Activated gamma-delta T cell treated with anti-CD3 and anti-CD28 coated beads, Interleukin-2, amount 50 U/mL, for 16 hours (primary cell): ENCODE results near the gene GIMAP6.
"Not testable (repeated sequence)": the region's sequence is repeated elsewhere in the genome, so short reads cannot be mapped to it uniquely, and the experiment has no call there.

Experiments used
- DNase-seq: peaks from one replicate; pipeline ENCODE4 v3.0.0-alpha.2; 2020; ENCODE audit warnings: low read depth

The GIMAP6 gene

DNA sequence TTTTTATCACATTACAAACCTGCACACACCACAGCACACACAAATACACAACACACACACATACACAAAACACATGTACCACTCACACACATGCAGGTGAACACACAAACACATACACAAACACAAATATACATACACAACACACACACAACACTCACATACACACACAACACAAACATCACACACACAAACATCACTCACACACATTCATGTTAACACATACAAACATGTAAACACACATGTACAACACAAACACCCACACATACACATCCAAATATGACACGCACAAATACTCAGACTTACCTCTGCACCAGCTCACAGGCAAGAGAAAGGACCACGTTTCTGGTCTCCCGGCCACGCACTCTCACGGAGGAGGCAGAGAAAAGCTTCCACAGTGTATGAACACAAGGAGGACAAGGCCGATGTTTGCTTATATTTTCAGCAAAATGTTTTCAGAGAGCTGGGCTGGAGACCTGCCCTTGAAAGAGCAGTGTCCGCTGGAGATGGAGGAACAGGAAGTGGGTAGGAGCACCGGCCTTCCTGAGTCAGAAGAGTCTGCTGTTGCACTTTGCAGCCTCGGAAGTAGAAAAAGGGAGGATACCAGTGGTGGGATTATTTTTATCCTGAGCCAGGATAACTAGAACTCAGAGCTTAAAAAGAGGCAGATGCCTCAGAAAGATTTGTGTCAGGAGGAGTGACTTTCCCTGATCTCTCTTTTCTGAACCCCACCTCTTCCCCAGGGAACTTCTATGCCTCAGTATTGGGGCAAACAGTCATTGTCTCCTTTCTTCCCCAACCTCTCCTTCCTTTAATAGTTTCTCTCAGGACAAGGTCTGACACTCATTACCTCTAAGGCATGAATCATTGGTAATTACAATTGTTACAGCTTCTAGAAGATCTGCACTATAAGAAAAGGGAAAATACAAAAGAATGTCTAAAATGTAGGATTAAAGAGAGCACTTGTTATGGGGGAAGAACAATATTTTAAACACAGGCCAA lies at the start of gene GIMAP6:
TSS of gene GIMAP6 (minus strand) at position 520 of the 999 bp plus-strand sequence. CDS start 2,243 bp downstream, outside the sequence.
- peak; percentile 20 for DNase-seq

DNA sequence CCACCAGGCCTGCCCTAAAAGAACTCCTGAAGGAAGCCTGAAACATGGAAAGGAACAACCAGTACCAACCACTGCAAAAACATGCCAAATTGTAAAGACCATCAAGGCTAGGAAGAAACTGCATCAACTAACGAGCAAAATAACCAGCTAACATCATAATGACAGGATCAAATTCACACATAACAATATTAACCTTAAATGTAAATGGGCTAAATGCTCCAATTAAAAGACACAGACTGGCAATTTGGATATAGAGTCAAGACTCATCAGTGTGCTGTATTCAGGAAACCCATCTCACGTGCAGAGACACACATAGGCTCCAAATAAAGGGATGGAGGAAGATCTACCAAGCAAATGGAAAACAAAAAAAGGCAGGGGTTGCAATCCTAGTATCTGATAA lies 48.2 kb upstream of the GIMAP6 start:
- DNase-seq: not testable (repeated sequence)

DNA sequence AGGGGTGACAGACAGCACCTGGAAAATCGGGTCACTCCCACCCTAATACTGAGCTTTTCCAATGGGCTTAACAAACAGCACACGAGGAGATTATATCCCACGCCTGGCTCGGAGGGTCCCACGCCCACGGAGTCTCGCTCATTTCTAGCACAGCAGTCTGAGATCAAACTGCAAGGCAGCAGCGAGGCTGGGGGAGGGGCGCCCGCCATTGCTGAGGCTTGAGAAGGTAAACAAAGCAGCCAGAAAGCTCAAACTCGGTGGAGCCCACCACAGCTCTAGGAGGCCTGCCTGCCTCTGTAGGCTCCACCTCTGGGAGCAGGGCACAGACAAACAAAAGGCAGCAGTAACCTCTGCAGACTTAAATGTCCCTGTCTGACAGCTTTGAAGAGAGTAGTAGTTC lies 46.4 kb upstream of the GIMAP6 start:
- not testable (repeated sequence) for DNase-seq

DNA sequence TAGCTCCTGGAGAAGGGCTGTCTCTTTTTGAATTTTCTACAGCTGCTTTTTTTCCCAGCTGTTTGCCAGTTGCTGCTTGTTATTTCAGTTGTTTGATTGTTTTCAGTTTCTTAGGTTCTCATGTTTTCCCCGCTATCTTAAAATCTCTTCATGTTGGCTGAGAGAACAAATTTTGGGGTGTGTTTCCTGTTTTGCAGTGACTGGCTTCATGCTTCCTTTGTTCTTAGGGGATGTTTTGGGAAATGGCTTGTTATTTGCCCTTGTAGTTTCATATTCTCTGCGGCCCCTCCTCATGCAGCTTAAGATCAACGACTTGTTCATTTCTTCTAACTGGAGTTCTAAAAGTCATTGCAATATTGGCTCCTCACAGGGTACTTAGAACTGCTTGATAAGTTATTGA lies 44.7 kb upstream of the GIMAP6 start:
- DNase-seq: not testable (repeated sequence)

- DNase-seq: not testable (repeated sequence)
These were observed 44.1 kb upstream of the GIMAP6 start for GRCh38 chr7:150676276-150676675.

GRCh38 chr7:150675714-150676113 lies 43.5 kb upstream of the GIMAP6 start:
- DNase-seq: no peak

DNA sequence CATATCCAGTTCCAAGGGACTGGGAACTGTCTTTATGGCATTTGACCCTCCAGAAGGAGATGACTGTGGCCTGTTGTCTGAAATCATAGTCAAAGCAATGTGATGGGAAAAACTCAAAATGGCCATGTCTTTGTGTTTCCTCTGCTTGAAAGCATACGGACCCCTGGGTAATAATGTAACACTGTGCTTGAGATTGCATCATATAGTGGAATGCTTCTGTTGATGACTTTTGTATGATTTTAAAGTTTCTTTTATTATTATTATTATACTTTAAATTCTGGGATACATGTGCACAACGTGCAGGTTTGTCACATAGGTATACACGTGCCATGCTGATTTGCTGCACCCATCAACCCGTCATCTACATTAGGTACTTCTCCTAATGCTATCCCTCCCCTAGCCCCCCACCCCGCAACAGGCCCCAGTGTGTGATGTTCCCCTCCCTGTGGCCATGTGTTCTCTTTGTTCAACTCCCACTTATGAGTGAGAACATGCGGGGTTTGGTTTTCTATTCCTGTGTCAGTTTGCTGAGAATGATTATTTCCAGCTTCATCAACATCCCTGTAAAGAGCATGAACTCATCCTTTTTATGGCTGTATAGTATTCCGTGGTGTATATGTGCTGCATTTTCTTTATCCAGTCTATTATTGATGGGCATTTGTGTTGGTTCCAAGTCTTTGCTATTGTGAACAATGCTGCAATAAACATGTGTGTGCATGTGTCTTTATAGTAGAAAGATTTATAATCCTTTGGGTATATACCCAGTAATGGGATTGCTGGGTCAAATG lies 39.8 kb upstream of the GIMAP6 start:
- not testable (repeated sequence) for DNase-seq

DNA sequence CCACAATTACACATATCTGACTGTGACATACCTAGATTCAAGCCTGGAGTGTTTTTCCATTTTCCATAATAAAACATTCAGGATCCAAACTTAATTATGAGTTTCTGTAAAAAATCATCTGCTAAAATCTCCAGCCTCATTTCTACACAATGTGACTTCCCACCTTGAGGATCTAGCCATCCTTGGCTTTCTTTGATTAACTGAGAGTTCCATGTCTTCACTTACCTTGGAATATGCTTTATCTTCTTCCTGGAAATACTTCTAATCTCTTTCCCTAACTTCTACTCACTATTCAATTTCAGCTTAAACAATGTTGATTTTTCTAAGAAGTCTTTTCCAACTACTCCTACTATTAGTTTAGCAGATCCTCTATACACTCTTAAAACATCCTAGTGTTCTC lies 36.8 kb upstream of the GIMAP6 start:
- no peak for DNase-seq

DNA sequence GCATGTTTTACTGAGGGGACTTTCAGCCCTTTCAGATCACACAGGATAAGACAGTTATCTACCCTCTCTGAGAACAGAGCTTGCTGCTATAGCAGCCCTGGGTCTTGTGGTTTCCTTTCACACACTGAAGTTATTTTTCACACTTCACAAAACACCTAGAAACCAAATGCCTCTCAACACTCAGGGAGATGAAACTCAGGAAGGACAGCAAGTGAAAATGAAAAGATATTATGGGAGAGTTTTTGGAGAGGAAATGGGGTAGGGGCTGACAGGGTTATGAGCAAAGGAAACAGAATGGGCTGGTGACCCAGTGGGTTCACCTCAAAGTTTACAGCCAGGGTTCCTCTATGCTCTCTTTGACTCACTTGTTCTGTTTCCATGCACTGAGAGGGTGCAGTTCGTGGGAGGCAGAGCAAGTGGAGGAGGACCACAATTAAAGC lies 36.3 kb upstream of the GIMAP6 start:
- peak; percentile 53 for DNase-seq

DNA sequence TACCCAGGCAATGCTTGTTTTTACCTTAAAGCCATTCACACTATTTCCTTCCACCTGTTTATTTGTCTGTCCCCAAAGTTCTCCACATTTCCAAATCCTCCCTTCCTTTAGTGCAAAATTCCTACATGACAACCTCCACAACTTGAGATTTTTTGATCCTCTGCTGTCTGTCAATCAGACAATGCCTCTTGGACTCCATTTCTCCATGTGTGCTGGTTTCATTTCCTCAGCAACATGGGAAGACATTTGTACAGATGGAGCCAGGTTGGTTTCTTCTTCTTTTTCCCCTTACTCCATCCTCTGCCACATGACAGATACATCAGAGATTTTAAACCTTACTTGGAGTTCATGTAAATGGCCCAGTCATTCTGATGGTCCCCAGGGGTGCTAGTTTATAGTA lies 34.2 kb upstream of the GIMAP6 start:
- DNase-seq: no peak

GRCh38 chr7:150665896-150666295 lies 33.7 kb upstream of the GIMAP6 start:
- no peak for DNase-seq

DNA sequence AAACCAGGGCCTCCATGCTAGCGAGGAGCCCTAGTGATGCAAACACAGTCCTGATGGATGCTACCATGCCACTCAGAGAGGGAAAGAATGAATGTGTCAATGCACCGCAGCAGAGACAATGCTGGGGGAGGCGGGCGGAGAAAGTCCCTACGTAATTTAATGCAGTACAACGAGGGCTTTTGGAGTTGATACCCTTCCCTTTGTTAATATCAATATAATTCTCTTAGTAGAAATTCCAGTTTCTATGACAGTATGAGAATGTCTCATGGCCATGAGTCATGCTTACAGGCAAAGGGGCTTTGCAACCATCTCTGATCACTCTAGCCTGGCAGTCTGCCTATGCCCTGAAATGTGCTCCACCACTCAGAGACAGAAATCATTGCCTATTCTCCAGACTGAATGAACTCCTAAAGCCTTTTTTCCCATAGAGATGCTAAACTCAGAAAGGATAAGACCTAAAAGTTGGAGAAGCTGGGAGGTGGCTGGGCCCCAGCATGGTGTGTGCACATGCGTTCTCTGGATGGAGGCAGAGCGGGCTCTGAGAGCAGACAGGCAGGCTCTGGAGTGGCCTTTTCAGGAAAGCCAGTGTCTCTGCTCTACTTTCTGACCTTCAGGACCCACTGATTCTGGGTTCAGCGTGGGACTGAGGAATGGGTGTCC lies 33.0 kb upstream of the GIMAP6 start:
- no peak for DNase-seq

GRCh38 chr7:150663802-150664494 lies 31.8 kb upstream of the GIMAP6 start:
- no peak for DNase-seq

- DNase-seq: not testable (repeated sequence)
These were observed 30.6 kb upstream of the GIMAP6 start for GRCh38 chr7:150662821-150663220.

GRCh38 chr7:150660939-150661613 lies 28.9 kb upstream of the GIMAP6 start:
- DNase-seq: no peak

DNA sequence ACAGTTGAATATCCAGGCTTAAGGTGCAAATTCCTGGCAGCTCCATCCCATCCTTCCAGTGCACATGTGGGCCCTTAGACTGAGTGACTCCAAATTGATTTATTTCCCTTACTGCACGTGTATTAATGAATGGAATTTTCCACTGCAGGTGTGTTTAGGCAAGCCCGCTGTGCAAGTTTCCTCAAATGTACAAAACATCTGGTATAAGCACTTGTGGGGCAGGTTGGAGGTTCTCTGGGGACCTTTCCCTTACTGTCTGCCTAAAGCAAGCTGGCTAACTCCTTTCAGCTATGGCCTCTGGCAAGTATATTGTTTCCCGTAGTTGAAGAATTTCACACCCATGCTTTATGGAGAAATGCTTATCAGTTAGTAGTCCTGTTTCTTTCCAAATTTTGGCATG lies 25.3 kb upstream of the GIMAP6 start:
- no peak for DNase-seq

GRCh38 chr7:150656047-150656446 lies 23.9 kb upstream of the GIMAP6 start:
- DNase-seq: no peak

DNA sequence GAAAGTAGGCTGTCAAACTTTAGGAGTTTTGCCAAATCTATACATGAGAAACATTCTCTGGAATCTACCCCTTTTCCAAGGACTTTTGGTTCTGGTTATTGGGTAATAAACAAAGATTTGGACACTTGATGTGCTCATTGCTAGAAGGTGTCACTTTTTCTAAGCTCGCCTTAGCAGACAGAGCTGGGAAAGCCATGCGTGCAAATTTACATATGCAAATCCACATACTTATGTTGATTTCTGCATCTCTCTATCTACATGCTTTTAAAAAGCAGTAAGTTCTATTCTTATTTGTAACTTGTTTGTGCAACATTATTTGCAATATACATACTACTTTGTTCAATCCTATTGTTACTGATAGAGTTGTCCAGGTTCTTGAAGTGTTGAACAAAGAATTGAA lies 22.5 kb upstream of the GIMAP6 start:
- DNase-seq: no peak

DNA sequence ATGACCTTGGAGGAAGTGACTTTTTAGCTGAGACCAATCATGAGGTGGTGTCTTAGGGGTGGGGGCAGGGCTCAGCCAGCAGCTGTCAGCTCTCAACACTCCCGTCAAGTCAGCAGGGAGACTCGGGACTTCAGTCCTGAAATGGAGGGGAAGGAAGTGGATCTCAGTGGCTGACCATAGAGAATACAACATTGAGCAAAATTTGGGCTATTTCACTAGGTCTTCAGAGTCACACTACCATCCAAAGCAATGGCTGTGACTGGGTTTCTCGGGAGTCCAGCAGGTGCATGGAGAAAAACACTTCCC lies 16.8 kb upstream of the GIMAP6 start:
- no peak for DNase-seq

DNA sequence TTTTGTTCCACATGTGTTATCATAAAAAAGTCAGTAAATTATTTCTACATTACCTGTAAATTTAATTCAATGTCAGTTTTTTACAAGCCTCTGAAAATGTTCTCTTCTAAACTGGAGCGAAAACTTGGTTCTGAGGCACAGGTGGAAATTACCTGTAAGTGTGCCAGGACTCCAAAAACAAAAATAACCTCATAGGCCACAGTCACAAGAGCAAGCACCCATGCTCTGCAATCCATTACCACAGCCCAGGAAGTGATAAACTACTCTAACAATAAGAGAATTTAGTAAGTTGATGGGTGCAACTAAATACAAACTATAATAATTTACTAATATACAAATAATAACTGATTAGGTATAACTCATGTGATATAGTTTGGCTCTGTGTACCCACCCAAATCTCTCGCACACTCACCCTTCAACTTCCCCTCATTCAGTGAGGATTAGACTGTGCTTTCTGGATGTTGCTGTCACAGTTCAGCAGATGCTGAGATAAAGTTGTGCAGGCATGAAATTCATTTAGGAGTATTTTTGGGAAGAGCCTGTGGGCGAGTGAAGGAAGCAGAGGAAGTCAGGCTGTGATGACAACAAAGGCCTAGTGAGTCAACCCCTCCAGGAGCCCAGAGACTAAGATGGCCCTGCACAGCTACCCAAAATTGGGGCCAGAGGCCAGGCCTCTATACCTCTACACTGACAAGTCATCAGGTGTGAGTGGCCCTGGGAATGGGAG lies 16.3 kb upstream of the GIMAP6 start:
- DNase-seq: no peak
